GM18858 (cell line): ENCODE results near the gene SLC38A5.

Experiments
- ATAC-seq: cut with Tn5 transposase; IDR thresholded peaks from one replicate; pipeline ENCODE4 v1.9.1; 2021; ENCODE audit not compliant: unreplicated experiment

SLC38A5 gene

GRCh38 chrX:48492293-48492910 lies 22.3 kb upstream of the SLC38A5 start:
- ATAC-seq, result no peak

- no peak for ATAC-seq
These were observed 21.7 kb upstream of the SLC38A5 start for GRCh38 chrX:48491809-48492208.

- no peak for ATAC-seq
These were observed 20.6 kb upstream of the SLC38A5 start for GRCh38 chrX:48490661-48491060.

GRCh38 chrX:48489892-48490291 lies 19.8 kb upstream of the SLC38A5 start:
- no peak for ATAC-seq

GRCh38 chrX:48489296-48489695 lies 19.2 kb upstream of the SLC38A5 start:
- no peak for ATAC-seq

GRCh38 chrX:48488034-48488433 lies 18.0 kb upstream of the SLC38A5 start:
- no peak for ATAC-seq

GRCh38 chrX:48487362-48487798 lies 17.3 kb upstream of the SLC38A5 start:
- no peak for ATAC-seq

- ATAC-seq, result no peak
These were observed 12.5 kb upstream of the SLC38A5 start for GRCh38 chrX:48482526-48482925.

- no peak for ATAC-seq
These were observed 10.5 kb upstream of the SLC38A5 start for GRCh38 chrX:48480583-48480982.

GRCh38 chrX:48480142-48480541 lies 10.1 kb upstream of the SLC38A5 start:
- ATAC-seq, result no peak

- no peak for ATAC-seq
These were observed 8.7 kb upstream of the SLC38A5 start for GRCh38 chrX:48478806-48479205.

- ATAC-seq, result no peak
These were observed 8.1 kb upstream of the SLC38A5 start for GRCh38 chrX:48477960-48478755.

- no peak for ATAC-seq
These were observed 6.9 kb upstream of the SLC38A5 start for GRCh38 chrX:48476919-48477318.

GRCh38 chrX:48475774-48476577 lies 5.9 kb upstream of the SLC38A5 start, which contains the start of gene FTSJ1:
TSS of gene FTSJ1 (plus strand) at chrX:48476199. CDS start at chrX:48478048, 1,849 bp downstream.
- ATAC-seq, result peak; percentile 88

- ATAC-seq, result no peak
These were observed 5.2 kb upstream of the SLC38A5 start for GRCh38 chrX:48475296-48475695.

- ATAC-seq, result no peak
These were observed 4.5 kb upstream of the SLC38A5 start for GRCh38 chrX:48474581-48474980.

- no peak for ATAC-seq
These were observed 4.1 kb upstream of the SLC38A5 start for GRCh38 chrX:48474127-48474526.

- no peak for ATAC-seq
These were observed 3.6 kb upstream of the SLC38A5 start for GRCh38 chrX:48473704-48473990.

- no peak for ATAC-seq
These were observed 3.0 kb upstream of the SLC38A5 start for GRCh38 chrX:48472851-48473703.

GRCh38 chrX:48472225-48472624 lies 2.2 kb upstream of the SLC38A5 start:
- no peak for ATAC-seq

GRCh38 chrX:48471504-48471903 lies 1.4 kb upstream of the SLC38A5 start:
- no peak for ATAC-seq
